Gastrocnemius medialis (tissue), 4 donors: ENCODE results near the gene DOCK11. TPM values are rescaled to one million over a fixed set of nuclear protein-coding genes. Genes with fewer than 3 reads are reported as not detected.

Experiments used
- ATAC-seq, 2 donors: fragments of 150-250 bp; one replicate each; pipeline ENCODE4 v1.9.1; 2016
- DNase-seq, 2 donors: peaks; one replicate each; pipeline ENCODE4 v3.0.0-alpha.2; 2019
- H3K27ac ChIP-seq, 4 donors: fragments of 200-600 bp; sonication (generic); 1 replicate in 1 of 4; 2 replicates in 3 of 4; pipeline ENCODE4 v1.5.1; 2016 to 2018; ENCODE audit warnings: mild to moderate bottlenecking in 2 of 4, moderate library complexity in 1 of 4
- H3K27me3 ChIP-seq, 3 donors: fragments of 200-600 bp; sonication (generic) in 2 of 3; 1 replicate in 1 of 3; 2 replicates in 2 of 3; pipeline versions ENCODE4 v1.5.1 to v1.6.0; 2016 to 2019; ENCODE audit warnings: mild to moderate bottlenecking in 1 of 3, moderate library complexity in 1 of 3
- H3K36me3 ChIP-seq, 2 donors: fragments of 200-600 bp; sonication (generic) in 1 of 2; one replicate each; pipeline ENCODE4 v1.5.1; 2017 to 2018
- H3K4me1 ChIP-seq, 2 donors: fragments of 200-600 bp; sonication (generic) in 1 of 2; one replicate each; pipeline ENCODE4 v1.5.1; 2016 to 2017; ENCODE audit warnings: mild to moderate bottlenecking in 2 of 2
- H3K4me3 ChIP-seq, 4 donors: fragments of 200-600 bp; sonication (generic) in 3 of 4; 1 replicate in 1 of 4; 2 replicates in 3 of 4; pipeline ENCODE4 v1.5.1; 2016 to 2019; ENCODE audit warnings: mild to moderate bottlenecking in 2 of 4
- H3K9me3 ChIP-seq, 3 donors: fragments of 200-600 bp; sonication (generic) in 2 of 3; 1 replicate in 1 of 3; 2 replicates in 2 of 3; pipeline ENCODE4 v1.5.1; 2016 to 2019
- CTCF ChIP-seq, 5 experiments: fragments of 450-650 bp in 3 of 5; fragments of 200-600 bp in 2 of 5; sonication (generic) in 2 of 5; IDR thresholded peaks in 4 of 5; conservative IDR thresholded peaks in 1 of 5; 1 replicate in 4 of 5; 2 replicates in 1 of 5; pipeline ENCODE4 v1.5.1; 2016 to 2019; ENCODE audit warnings: antibody characterized with exemption in 5 of 5, mild to moderate bottlenecking in 3 of 5, moderate library complexity in 3 of 5
- POLR2A ChIP-seq, 2 donors: fragments of 450-650 bp; IDR thresholded peaks; one replicate each; pipeline ENCODE4 v1.6.1; 2017; ENCODE audit warnings: antibody characterized with exemption in 2 of 2, mild to moderate bottlenecking in 2 of 2, moderate library complexity in 2 of 2
- in situ Hi-C, 4 donors: fragments of 200-750 bp; cut with MboI; loops; one replicate each; pipeline versions ENCODE4 v1.15.0 to v1.8.0; 2017; ENCODE audit warnings: low sequenced_read_pairs in 4 of 4
- intact Hi-C: fragments of 100-400 bp; cut with DNase I; formaldehyde crosslinking; loops from one replicate; pipeline ENCODE4 v1.15.1; 2023; ENCODE audit warnings: low total_unique reads
- total RNA-seq, 4 donors: library from RNA; depleted of rRNA; stranded (reverse); fragments of >200 nt; gene quantifications; one replicate each; pipeline versions ENCODE4 v1.1.0 to v1.2.3, GENCODE V29; 2016

DOCK11 gene
- total RNA-seq, 4 donors from 2014 or later: 2.3 to 5.7 (median 3.2) TPM

GRCh38 chrX:118498351-118498750 is 2.7 kb downstream of the DOCK11 start:
- TF ChIP-seq POLR2A (IDR thresholded peaks at IDR 0.05) (no peak), CTCF (IDR thresholded peaks at IDR 0.05 in 4 of 5, conservative IDR thresholded peaks at IDR 0.05 in 1 of 5) (no peak)
- Histone ChIP-seq H3K4me3 (no peak overlapping the region), H3K36me3 (no peaks in the 10 kb centered on the region), H3K4me1 (no peaks in the 10 kb centered on the region), H3K9me3 (no peaks in the 10 kb centered on the region), H3K27ac (no peak overlapping the region), H3K27me3 (peaks cover 0 to 33% (median 8%) of the 10 kb centered on the region in 3 donors)
- DNase-seq (no peak), ATAC-seq (no peak)
- intact Hi-C loops (no loop called here), in situ Hi-C loops (no loop called here)

- Histone ChIP-seq H3K27me3 (peaks cover 0 to 33% (median 8%) of the 10 kb centered on the region in 3 donors), H3K36me3 (no peaks in the 10 kb centered on the region), H3K4me1 (no peaks in the 10 kb centered on the region), H3K4me3 (no peak overlapping the region), H3K9me3 (no peaks in the 10 kb centered on the region), H3K27ac (no peak overlapping the region)
- TF ChIP-seq CTCF (IDR thresholded peaks at IDR 0.05 in 4 of 5, conservative IDR thresholded peaks at IDR 0.05 in 1 of 5): no peak
- in situ Hi-C loops: no loop called here
- ATAC-seq: no peak
- intact Hi-C loops: no loop called here
- no peak for DNase-seq
These were observed 3.1 kb downstream of the DOCK11 start for GRCh38 chrX:118498755-118499154.

GRCh38 chrX:118499295-118499694 is 3.7 kb downstream of the DOCK11 start:
- H3K27ac ChIP-seq: no peak overlapping the region
- no peaks in the 10 kb centered on the region for H3K9me3 ChIP-seq
- peaks cover 0 to 33% (median 8%) of the 10 kb centered on the region in 3 donors for H3K27me3 ChIP-seq
- TF ChIP-seq CTCF (IDR thresholded peaks at IDR 0.05 in 4 of 5, conservative IDR thresholded peaks at IDR 0.05 in 1 of 5) (no peak), POLR2A (IDR thresholded peaks at IDR 0.05) (no peak)
- DNase-seq (no peak), ATAC-seq (no peak)
- in situ Hi-C loops (no loop called here), intact Hi-C loops (no loop called here)
- H3K4me1 ChIP-seq: no peaks in the 10 kb centered on the region
- no peaks in the 10 kb centered on the region for H3K36me3 ChIP-seq
- no peak overlapping the region for H3K4me3 ChIP-seq

GRCh38 chrX:118502161-118502789 is 6.7 kb downstream of the DOCK11 start:
- Histone ChIP-seq H3K36me3 (no peaks in the 10 kb centered on the region), H3K27me3 (peaks cover 0 to 17% (median 0%) of the 10 kb centered on the region in 3 donors), H3K27ac (no peak overlapping the region), H3K4me3 (no peak overlapping the region), H3K4me1 (no peaks in the 10 kb centered on the region), H3K9me3 (no peaks in the 10 kb centered on the region)
- ATAC-seq: no peak
- in situ Hi-C loops (no loop called here), intact Hi-C loops (no loop called here)
- no peak for TF ChIP-seq CTCF (IDR thresholded peaks at IDR 0.05 in 4 of 5, conservative IDR thresholded peaks at IDR 0.05 in 1 of 5)
- TF ChIP-seq POLR2A (IDR thresholded peaks at IDR 0.05): no peak
- DNase-seq: no peak
